ENCODE measurements around the gene RAI14. TPM values are rescaled to one million over a fixed set of nuclear protein-coding genes. Genes with fewer than 3 reads are reported as not detected.

The RAI14 gene
- total RNA-seq, 1 experiment from 2014 or later: 23.6 TPM

DNA sequence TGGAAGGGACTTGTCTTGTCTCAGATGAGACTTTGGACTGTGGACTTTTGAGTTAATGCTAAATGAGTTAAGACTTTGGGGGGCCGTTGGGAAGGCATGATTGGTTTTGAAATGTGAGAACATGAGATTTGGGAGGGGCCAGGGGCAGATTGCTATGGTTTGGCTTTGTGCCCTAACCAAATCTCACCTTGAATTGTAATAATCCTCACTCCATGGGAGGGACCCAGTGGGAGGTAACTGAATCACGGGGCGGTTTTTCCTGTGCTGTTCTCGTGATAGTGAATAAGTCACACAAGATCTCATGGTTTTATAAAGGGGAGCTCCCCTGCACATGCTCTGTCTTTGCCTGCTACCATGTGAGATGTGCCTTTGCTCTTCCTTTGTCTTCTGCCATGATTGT is 72.1 kb downstream of the RAI14 start:
- Histone ChIP-seq H3K36me3 (ENCODE audit: insufficient read depth, low read length, poor library complexity, severe bottlenecking) (no peaks in the 10 kb centered on the region), H3K4me1 (ENCODE audit: insufficient read depth, low read length, poor library complexity, severe bottlenecking) (no peaks in the 10 kb centered on the region), H3K27ac (ENCODE audit: low read depth, low read length, poor library complexity, severe bottlenecking) (no peak overlapping the region), H3K27me3 (replicated peaks; ENCODE audit: insufficient read depth, low read depth, low read length, poor library complexity) (no peaks in the 10 kb centered on the region), H3K4me3 (ENCODE audit: low read depth, low read length, poor library complexity, severe bottlenecking) (no peak overlapping the region), H3K9me3 (ENCODE audit: low read depth, low read length, poor library complexity, severe bottlenecking) (peaks cover 5% of the 10 kb centered on the region)
- TF ChIP-seq CTCF (conservative IDR thresholded peaks at IDR 0.05; ENCODE audit: low read depth, low read length) (no peak), EZH2 (IDR thresholded peaks at IDR 0.05; ENCODE audit: borderline replicate concordance, low read depth, low read length, poor library complexity, severe bottlenecking) (no peak)
- ChIA-PET CTCF (no interaction called here), POLR2A (ENCODE audit: low non-redundant PET) (no interaction called here)
- no peak for DNase-seq (ENCODE audit: low spot score)
- no TSS peak for BruUV-seq (replicated peaks)
- intact Hi-C loops (cut with micrococcal nuclease; ENCODE audit: unreplicated experiment): no loop called here

DNA sequence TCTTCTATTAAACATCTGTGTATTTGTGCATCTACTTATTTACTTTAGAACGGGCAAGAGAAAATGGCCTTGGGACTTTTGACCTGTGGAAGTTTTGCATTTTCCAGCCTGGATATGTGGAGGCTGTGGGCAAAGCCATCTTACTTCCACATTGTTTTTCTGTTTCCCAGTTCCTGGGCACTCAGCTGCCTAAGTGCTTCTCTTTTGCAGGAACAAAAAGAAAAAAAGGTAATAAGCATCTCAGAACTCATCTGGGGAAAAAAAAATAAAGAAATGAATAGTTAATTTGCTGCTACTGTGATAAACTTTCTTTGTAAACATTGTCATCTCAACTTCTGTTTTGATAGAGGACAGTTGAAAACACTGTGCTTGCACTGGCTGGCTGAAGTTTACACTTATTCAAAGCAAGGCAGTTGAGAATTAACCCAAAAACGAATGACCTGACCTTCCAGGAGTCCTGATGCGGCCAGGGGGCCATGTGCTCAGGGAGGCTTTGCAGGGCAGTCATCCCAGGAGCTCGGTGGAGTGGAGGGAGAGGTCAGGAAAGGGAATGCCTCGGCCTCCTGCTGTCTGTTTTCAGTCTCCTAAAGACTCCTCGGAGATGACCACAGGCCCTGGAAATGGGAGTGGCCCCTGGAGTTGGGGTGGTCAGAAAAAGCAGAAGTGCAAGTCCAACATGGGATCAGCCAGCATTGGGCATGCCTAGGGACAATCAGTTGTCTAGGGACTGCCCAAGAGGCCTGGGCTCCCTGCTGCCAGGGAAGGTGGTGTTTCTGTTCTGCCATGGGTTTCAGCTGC is 75.5 kb downstream of the RAI14 start:
- intact Hi-C loops (cut with micrococcal nuclease; ENCODE audit: unreplicated experiment): no loop called here
- Histone ChIP-seq H3K27ac (ENCODE audit: low read depth, low read length, poor library complexity, severe bottlenecking) (no peak overlapping the region), H3K4me1 (ENCODE audit: insufficient read depth, low read length, poor library complexity, severe bottlenecking) (no peaks in the 10 kb centered on the region), H3K4me3 (ENCODE audit: low read depth, low read length, poor library complexity, severe bottlenecking) (no peak overlapping the region), H3K9me3 (ENCODE audit: low read depth, low read length, poor library complexity, severe bottlenecking) (peaks cover 5% of the 10 kb centered on the region), H3K36me3 (ENCODE audit: insufficient read depth, low read length, poor library complexity, severe bottlenecking) (no peaks in the 10 kb centered on the region), H3K27me3 (replicated peaks; ENCODE audit: insufficient read depth, low read depth, low read length, poor library complexity) (no peaks in the 10 kb centered on the region)
- DNase-seq (ENCODE audit: low spot score): no peak
- no TSS peak for BruUV-seq (replicated peaks)
- ChIA-PET CTCF (no interaction called here), POLR2A (ENCODE audit: low non-redundant PET) (no interaction called here)
- no peak for TF ChIP-seq CTCF (conservative IDR thresholded peaks at IDR 0.05; ENCODE audit: low read depth, low read length)
- no peak for TF ChIP-seq EZH2 (IDR thresholded peaks at IDR 0.05; ENCODE audit: borderline replicate concordance, low read depth, low read length, poor library complexity, severe bottlenecking)

DNA sequence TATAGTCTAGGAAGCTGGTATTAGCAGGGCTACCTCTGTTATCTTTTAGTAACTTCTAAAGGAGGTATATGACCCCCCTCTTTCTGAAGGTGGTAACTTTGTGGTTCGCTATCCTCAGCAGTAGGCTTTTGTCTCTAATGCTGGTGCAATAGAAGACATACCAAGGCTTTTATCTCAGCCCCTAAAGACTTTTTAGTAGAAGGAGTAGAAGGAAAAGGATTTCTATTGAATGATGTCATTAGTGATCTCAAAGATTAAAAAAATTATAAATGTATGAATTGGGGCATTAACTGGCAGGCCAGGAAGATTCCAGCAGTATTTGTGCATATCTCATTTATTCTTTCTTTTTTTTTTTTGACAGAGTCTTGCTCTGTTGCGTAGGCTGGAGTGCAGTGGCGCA is 78.2 kb downstream of the RAI14 start:
- no peaks in the 10 kb centered on the region for H3K36me3 ChIP-seq (ENCODE audit: insufficient read depth, low read length, poor library complexity, severe bottlenecking)
- H3K4me3 ChIP-seq (ENCODE audit: low read depth, low read length, poor library complexity, severe bottlenecking): no peak overlapping the region
- intact Hi-C loops (cut with micrococcal nuclease; ENCODE audit: unreplicated experiment): no loop called here
- CTCF ChIA-PET: no interaction called here
- H3K9me3 ChIP-seq (ENCODE audit: low read depth, low read length, poor library complexity, severe bottlenecking): no peaks in the 10 kb centered on the region
- TF ChIP-seq EZH2 (IDR thresholded peaks at IDR 0.05; ENCODE audit: borderline replicate concordance, low read depth, low read length, poor library complexity, severe bottlenecking): no peak
- TF ChIP-seq CTCF (conservative IDR thresholded peaks at IDR 0.05; ENCODE audit: low read depth, low read length): no peak
- POLR2A ChIA-PET (ENCODE audit: low non-redundant PET): no interaction called here
- no peak for DNase-seq (ENCODE audit: low spot score)
- H3K27ac ChIP-seq (ENCODE audit: low read depth, low read length, poor library complexity, severe bottlenecking): no peak overlapping the region
- no peaks in the 10 kb centered on the region for H3K27me3 ChIP-seq (replicated peaks; ENCODE audit: insufficient read depth, low read depth, low read length, poor library complexity)
- no TSS peak for BruUV-seq (replicated peaks)
- H3K4me1 ChIP-seq (ENCODE audit: insufficient read depth, low read length, poor library complexity, severe bottlenecking): no peaks in the 10 kb centered on the region

All from A673 (cell line).